GM18868 (cell line): Measurements from ENCODE around the gene SH3GL3.

Experiments
- ATAC-seq: cut with Tn5 transposase; IDR thresholded peaks from one replicate; pipeline ENCODE4 v1.9.1; 2021; ENCODE audit warnings: mild to moderate bottlenecking, moderate library complexity; ENCODE audit not compliant: unreplicated experiment

SH3GL3 gene

GRCh38 chr15:83565138-83565537, 118.0 kb downstream of the SH3GL3 start:
- ATAC-seq: no peak

- no peak for ATAC-seq
Measured at GRCh38 chr15:83565553-83566159, 118.5 kb downstream of the SH3GL3 start.

- no peak for ATAC-seq
Measured at GRCh38 chr15:83567318-83567717, 120.2 kb downstream of the SH3GL3 start.

GRCh38 chr15:83569341-83569740, 122.2 kb downstream of the SH3GL3 start:
- no peak for ATAC-seq

GRCh38 chr15:83570756-83571155, 123.6 kb downstream of the SH3GL3 start:
- ATAC-seq: no peak

GRCh38 chr15:83571820-83572707, 124.9 kb downstream of the SH3GL3 start:
- no peak for ATAC-seq

- ATAC-seq: no peak
Measured at GRCh38 chr15:83574345-83574744, 127.2 kb downstream of the SH3GL3 start.

GRCh38 chr15:83578691-83579090, 131.6 kb downstream of the SH3GL3 start:
- no peak for ATAC-seq

GRCh38 chr15:83581381-83581780, 134.2 kb downstream of the SH3GL3 start:
- no peak for ATAC-seq

- ATAC-seq: no peak
Measured at GRCh38 chr15:83582381-83582780, 135.2 kb downstream of the SH3GL3 start.

GRCh38 chr15:83585601-83586335, 138.6 kb downstream of the SH3GL3 start:
- ATAC-seq: no peak

GRCh38 chr15:83587091-83587490, 139.9 kb downstream of the SH3GL3 start:
- no peak for ATAC-seq

GRCh38 chr15:83588441-83588840, 141.3 kb downstream of the SH3GL3 start:
- ATAC-seq: no peak

- no peak for ATAC-seq
Measured at GRCh38 chr15:83592370-83593040, 145.4 kb downstream of the SH3GL3 start.

GRCh38 chr15:83595191-83595590, 148.1 kb downstream of the SH3GL3 start:
- ATAC-seq: no peak

GRCh38 chr15:83598031-83598430, 150.9 kb downstream of the SH3GL3 start:
- ATAC-seq: no peak

GRCh38 chr15:83602021-83602420, 154.9 kb downstream of the SH3GL3 start:
- ATAC-seq: no peak

- ATAC-seq: no peak
Measured at GRCh38 chr15:83604549-83604948, 157.4 kb downstream of the SH3GL3 start.

GRCh38 chr15:83605111-83605945, 158.2 kb downstream of the SH3GL3 start:
- ATAC-seq: no peak

GRCh38 chr15:83610132-83610531, 163.0 kb downstream of the SH3GL3 start:
- ATAC-seq: no peak
